Fibroblast of skin of left quadriceps (primary cell): Measurements from ENCODE around the gene UGT1A4.
"Not testable (repeated sequence)": the region's sequence is repeated elsewhere in the genome, so short reads cannot be mapped to it uniquely, and the experiment has no call there.

Experiments
- DNase-seq, 2 experiments: peaks; one replicate each; pipeline ENCODE4 v3.0.0-alpha.2; 2013; ENCODE audit warnings: low read depth in 2 of 2

The UGT1A4 gene

GRCh38 chr2:233700028-233700635 is 18.4 kb upstream of the UGT1A4 start:
- no peak for DNase-seq

GRCh38 chr2:233700842-233701241 is 17.7 kb upstream of the UGT1A4 start:
- DNase-seq = not testable (repeated sequence)

DNA sequence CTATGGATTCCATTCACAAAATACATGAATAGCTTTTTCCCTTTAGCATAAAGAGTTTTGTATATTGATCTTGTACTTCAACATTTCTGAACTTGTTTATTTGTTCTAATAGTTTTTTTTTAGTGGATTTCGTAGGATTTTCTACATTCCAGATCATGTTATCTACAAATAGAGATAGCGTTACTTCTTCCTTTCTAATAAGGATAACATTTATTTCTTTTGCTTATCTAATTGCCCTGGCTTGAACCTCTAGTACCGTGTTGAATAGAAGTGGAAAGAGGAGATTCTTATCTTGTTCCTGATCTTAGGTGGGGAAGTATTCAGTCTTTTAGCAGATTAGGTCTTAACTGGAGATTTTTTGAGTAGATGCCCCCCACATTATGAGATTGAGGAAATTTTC is 16.3 kb upstream of the UGT1A4 start:
- DNase-seq = no peak

- no peak for DNase-seq
These were observed 12.5 kb upstream of the UGT1A4 start for GRCh38 chr2:233705911-233706506.

GRCh38 chr2:233706720-233707119 is 11.8 kb upstream of the UGT1A4 start:
- DNase-seq = no peak

DNA sequence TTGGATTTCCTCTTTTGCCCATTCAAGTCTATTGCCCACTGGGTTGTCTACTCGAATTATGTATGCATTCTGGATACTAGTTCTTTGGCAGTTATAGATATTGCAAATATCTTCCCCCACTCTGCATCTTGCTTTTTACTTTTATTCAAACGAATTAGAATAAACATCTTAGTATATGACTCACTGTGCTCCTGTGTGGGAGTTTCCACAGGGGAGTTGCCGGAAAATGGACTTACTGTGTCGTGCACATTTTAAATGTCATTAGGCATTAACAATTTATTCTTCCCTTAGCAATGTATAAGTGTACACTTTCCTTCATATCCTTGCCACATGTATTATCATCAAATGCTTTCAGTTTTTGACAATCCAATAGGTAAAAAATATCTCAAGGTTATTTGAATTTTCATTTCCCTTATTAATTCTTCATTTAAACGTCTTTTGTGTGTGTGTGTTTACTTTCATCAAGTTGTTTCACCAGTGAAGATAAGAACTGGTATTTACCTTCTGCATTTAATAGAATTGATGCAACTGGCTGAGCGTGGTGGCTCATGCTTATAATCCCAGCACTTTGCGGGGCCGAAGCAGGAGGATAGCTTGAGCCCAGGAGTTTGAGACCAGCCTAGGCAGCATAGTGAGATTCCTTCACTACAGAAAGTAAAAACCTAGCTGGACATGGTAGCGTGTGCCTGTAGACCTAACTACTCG is 10.4 kb upstream of the UGT1A4 start:
- no peak for DNase-seq

DNA sequence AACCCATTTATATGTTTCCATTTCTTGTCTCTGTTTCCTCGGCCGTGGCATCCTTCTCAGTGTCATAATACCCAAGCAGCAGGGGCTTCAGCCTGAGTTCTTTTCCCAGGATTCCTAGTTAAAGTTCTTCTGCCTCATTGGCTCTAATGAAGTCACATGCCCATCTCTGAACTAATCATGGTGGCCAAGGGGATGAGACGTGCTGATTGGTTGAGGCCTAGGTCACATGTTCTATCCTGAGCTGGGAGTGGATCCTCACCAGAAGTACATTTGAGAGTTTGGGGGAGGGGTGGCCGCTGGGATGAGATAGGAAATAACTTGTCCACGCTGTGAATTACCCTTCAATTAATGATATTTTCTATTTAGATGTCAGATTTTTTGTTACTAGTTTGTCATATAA is 9.6 kb upstream of the UGT1A4 start:
- DNase-seq = no peak

GRCh38 chr2:233711312-233712008 is 7.1 kb upstream of the UGT1A4 start:
- peak; percentile 44 to 51 for DNase-seq

- DNase-seq = no peak
These were observed 5.8 kb upstream of the UGT1A4 start, which contains the start of gene UGT1A5 for GRCh38 chr2:233712611-233713261. Gene UGT1A5 (plus strand): TSS chr2:233712907. CDS start chr2:233712992, 85 bp downstream.

- DNase-seq = no peak
These were observed 5.3 kb upstream of the UGT1A4 start for GRCh38 chr2:233713262-233713615.

DNA sequence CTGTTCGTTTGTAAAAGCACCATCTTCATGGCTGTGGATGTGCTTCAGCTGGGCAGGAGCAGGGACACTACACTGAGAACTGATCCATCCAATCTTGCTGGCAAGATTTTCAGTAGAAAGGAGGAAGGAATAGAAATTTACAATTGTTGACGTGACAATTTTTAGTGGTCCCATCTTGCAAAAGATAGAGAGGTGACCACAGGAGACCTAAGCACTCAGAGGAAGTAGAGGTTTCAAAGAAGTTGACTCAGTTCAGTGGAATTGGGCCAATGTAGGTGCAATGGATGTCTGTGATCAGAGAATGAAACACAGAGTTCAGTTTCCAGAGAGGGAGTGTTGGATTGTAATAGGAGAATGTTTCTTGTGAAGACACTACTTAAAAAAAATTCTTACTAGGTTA is 4.4 kb upstream of the UGT1A4 start:
- no peak for DNase-seq

DNA sequence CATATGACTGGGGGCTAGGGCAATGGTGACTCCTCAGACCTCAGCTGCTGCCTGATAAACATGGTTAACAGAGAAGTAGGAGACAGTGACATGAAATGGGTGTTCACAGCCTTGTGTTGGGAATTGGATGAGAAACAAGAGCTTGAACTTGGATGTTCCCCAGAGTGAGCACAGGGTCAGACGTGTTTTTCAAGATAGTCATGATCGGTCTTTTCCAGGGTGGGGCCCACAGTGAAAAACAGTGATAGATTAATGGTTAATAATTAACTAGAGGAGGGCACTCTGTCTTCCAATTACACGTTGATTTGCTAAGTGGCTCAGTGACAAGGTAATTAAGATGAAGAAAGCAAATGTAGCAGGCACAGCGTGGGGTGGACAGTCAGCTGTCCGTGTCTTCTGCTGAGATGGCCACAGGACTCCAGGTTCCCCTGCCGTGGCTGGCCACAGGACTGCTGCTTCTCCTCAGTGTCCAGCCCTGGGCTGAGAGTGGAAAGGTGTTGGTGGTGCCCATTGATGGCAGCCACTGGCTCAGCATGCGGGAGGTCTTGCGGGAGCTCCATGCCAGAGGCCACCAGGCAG is 10.3 kb downstream of the UGT1A4 start, which contains the start of gene UGT1A3:
UGT1A3 (plus strand) TSS at position 320 of the 579 bp plus-strand sequence; CDS start at position 405, 85 bp downstream.
- DNase-seq = no peak

- not testable (repeated sequence) for DNase-seq
These were observed 18.5 kb downstream of the UGT1A4 start for GRCh38 chr2:233736868-233737653.

DNA sequence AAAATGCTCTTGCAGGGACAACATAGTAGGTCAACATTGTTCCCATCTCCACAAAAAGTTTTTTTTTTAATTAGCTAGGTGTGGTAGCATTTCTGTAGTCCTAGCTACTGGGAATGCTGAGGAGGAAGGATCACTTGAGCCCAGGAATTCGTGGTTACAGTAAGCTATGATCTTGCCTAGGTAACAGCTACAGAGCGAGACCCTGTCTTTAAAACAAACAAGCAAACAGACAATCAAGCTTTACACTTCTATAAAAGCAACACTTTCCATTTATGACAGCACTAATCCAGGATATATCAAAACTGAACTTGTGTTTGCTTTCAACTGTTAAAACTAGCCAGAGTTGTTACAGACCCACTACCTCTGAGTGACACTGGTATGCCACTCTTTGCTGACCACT is 22.3 kb downstream of the UGT1A4 start:
- no peak for DNase-seq

GRCh38 chr2:233743464-233744259 is 25.1 kb downstream of the UGT1A4 start:
- DNase-seq = no peak

- DNase-seq = no peak
These were observed 26.7 kb downstream of the UGT1A4 start for GRCh38 chr2:233745073-233745755.

DNA sequence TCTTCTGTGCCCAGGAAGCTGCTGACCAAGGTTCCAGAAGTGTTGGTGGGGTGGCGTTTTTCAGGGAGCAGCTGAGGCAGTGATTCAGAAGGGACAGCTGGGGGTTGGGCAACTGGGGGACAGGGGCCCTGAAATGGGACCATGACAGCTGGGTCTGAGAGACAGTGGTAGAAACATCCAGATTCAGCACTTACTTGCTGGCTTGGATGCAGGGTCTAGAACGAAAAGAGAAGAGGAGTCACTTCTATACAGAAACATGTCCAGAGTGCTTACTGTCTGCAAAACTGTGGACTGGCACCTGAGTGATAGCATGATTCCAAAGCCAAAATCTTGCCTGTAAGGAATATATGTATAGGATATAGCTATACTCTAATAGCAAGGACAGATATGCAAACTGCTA is 27.3 kb downstream of the UGT1A4 start:
- not testable (repeated sequence) for DNase-seq

DNA sequence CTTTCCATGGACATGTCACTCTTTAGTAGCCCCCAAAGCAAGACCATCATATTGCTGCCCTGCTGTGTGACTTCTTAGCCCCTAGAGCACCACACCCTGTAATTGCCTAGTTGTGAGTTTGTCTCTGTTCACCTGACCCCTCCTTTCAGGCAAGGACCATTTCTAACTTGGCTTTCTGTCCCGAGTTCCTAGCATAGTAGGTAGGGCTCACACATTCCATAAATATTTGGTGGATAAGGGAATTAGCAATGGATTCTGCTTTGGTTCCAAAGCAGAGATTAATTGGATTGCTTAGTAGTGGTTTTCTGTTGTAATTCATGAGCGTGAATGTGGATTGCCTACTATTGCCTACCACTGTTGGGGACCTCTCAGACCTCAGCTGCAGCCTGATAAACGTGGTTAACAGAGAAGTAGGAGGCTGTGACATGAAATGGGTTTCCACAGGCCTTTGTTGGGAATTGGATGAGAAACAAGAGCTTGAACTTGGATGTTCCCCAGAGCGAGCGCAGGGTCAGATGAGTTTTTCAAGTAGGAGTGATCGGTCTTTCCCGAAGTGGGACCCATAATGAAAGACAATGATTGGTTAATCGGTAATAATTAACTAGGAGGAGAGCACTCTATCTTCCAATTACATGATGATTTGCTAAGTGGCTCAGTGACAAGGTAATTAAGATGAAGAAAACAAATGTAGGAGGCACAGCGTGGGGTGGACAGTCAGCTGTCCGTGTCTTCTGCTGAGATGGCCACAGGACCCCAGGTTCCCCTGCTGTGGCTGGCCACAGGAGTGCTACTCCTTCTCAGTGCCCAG is 28.1 kb downstream of the UGT1A4 start:
- DNase-seq = no peak

DNA sequence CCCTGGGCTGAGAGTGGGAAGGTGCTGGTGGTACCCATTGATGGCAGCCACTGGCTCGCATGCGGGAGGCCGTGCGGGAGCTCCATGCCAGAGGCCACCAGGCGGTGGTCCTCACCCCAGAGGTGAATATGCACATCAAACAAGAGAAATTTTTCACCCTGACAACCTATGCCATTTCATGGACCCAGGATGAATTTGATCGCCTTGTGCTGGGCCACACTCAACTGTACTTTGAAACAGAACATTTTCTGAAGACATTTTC is 28.7 kb downstream of the UGT1A4 start:
- DNase-seq = no peak
